Measurements from ENCODE around the gene IDE. TPM values are rescaled to one million over a fixed set of nuclear protein-coding genes. Genes with fewer than 3 reads are reported as not detected.

IDE gene
- polyA plus RNA-seq (2011; rRNA removed) (31.2 and 39.0 TPM in 2 replicates), polyA minus RNA-seq (2011; rRNA and poly(A)+ RNA removed) (35.4 and 50.4 TPM in 2 replicates)

DNA sequence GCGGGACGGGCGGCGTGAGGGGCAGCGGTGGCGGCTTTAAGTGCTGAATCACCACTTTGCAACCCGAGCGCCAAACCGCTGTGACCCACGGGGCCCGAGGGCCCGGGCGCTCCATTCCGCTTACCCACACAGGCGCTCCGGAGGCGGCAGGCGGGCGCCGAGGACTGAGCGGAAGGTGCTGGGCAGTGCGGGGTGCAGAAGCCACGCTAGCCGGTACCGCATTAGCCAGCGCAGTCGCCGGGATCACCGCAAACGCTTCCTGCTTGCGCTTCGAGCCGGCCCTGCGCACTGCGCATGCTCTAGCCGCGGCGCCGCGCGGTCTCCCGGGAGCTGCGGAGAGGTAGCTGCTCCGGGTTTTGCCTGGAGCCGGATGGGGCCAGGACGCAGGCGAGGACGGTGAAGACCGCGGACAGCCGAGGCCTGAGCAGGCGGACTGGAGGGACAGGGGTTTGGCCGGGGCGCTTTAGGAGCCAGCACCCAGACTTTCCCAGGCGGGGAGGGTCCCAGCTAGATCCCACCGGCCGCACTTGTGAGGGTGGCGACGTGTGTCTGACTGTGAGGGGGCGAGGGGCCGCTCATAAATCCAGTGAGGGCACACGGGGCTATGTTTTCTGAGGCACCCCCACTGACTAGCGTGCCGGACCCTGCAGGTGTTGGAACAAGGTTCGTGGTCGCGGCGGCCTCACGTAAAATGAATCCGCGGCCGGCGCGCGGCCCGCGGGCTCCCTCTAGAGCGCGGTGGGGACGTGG, at the start of gene IDE:
TSS of gene IDE (minus strand) at position 296 of the 750 bp plus-strand sequence. CDS start at position 222, 74 bp downstream.
- CTCF ChIA-PET: interaction anchor here (0.6 to 5.3 kb wide), 28 partner anchors 10 to 485 kb away, joined by 3 to 78 read pairs (median 4); no protein-coding TSS in a partner anchor
- Histone ChIP-seq H3K4me3 (ENCODE audit: low read depth, low read length) (peak within 1 kb of the TSS; percentile 90), H3K9me3 (ENCODE audit: control insufficient read depth, insufficient read depth, low read length) (no peaks in the 10 kb centered on the region), H3K27ac (ENCODE audit: low read depth, low read length) (peak within 1 kb of the TSS; percentile 98), H3K27me3 (ENCODE audit: control insufficient read depth, insufficient read depth, low read length) (no peaks in the 10 kb centered on the region)
- POLR2A ChIA-PET: interaction anchor here (0.6 to 1.6 kb wide), 6 partner anchors 17 to 248 kb away, joined by 3 to 11 read pairs (median 4); no protein-coding TSS in a partner anchor
- DNase-seq (ENCODE audit: low read depth, low spot score): peak; percentile 66
- TF ChIP-seq, protein P1, sequence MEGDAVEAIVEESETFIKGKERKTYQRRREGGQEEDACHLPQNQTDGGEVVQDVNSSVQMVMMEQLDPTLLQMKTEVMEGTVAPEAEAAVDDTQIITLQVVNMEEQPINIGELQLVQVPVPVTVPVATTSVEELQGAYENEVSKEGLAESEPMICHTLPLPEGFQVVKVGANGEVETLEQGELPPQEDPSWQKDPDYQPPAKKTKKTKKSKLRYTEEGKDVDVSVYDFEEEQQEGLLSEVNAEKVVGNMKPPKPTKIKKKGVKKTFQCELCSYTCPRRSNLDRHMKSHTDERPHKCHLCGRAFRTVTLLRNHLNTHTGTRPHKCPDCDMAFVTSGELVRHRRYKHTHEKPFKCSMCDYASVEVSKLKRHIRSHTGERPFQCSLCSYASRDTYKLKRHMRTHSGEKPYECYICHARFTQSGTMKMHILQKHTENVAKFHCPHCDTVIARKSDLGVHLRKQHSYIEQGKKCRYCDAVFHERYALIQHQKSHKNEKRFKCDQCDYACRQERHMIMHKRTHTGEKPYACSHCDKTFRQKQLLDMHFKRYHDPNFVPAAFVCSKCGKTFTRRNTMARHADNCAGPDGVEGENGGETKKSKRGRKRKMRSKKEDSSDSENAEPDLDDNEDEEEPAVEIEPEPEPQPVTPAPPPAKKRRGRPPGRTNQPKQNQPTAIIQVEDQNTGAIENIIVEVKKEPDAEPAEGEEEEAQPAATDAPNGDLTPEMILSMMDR (IDR thresholded peaks at IDR 0.05; ENCODE audit: low read depth, low read length): peak; percentile 81

DNA sequence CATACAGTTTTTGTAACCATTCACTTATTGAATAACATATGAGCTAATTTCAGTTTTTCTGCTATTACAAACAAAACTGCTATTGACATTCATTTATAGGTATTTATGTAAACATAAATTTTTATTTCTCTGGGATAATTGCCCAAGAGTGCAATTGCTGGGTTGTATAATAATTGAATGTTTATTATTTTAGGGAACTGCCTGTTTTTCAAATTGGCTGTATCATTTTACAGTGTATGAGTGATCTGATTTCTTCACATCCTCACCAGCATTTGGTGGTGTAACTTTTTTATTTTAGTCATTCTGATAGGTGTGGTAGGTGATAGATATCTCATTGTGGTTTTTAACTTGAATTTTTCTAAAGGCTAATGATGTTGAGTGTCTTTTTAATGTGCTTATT, 45.5 kb upstream of the IDE start:
- ChIA-PET POLR2A (no interaction called here), CTCF (no interaction called here)
- no peak overlapping the region for H3K27ac ChIP-seq (ENCODE audit: low read depth, low read length)
- no peaks in the 10 kb centered on the region; the same call in 1 of the 2 replicates for H3K9me3 ChIP-seq (ENCODE audit: control insufficient read depth, insufficient read depth, low read length)
- no peaks in the 10 kb centered on the region for H3K27me3 ChIP-seq (ENCODE audit: control insufficient read depth, insufficient read depth, low read length)
- no peak for DNase-seq (ENCODE audit: low read depth, low spot score)
- no peak overlapping the region for H3K4me3 ChIP-seq (ENCODE audit: low read depth, low read length)
- TF ChIP-seq, protein P1 (IDR thresholded peaks at IDR 0.05; ENCODE audit: low read depth, low read length): no peak

DNA sequence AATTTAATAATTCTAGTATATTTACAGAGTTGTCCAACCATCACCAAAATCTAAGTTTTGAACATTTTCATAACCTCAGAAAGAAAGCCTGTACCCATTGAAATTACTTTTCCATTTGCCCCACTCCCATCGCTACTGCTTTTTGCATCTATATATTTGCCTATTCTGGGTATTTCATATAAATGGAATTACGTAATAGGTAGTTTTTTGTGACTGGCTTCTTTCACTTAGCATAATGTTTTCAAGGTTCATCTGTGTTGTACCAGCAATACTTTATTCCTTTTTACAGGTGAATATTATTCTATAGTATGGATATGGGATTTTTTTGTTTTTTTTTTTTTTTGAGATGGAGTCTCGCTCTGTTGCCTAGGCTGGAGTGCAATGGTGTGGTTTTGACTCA, 41.6 kb upstream of the IDE start:
- H3K27me3 ChIP-seq (ENCODE audit: control insufficient read depth, insufficient read depth, low read length): no peaks in the 10 kb centered on the region
- no peak overlapping the region for H3K27ac ChIP-seq (ENCODE audit: low read depth, low read length)
- ChIA-PET POLR2A (no interaction called here), CTCF (interaction anchor here (1.2 kb wide), 1 partner anchor 228 kb away, joined by 3 read pairs; no protein-coding TSS in a partner anchor)
- no peak overlapping the region for H3K4me3 ChIP-seq (ENCODE audit: low read depth, low read length)
- H3K9me3 ChIP-seq (ENCODE audit: control insufficient read depth, insufficient read depth, low read length): no peaks in the 10 kb centered on the region
- no peak for DNase-seq (ENCODE audit: low read depth, low spot score)
- TF ChIP-seq, protein P1 (IDR thresholded peaks at IDR 0.05; ENCODE audit: low read depth, low read length): no peak

DNA sequence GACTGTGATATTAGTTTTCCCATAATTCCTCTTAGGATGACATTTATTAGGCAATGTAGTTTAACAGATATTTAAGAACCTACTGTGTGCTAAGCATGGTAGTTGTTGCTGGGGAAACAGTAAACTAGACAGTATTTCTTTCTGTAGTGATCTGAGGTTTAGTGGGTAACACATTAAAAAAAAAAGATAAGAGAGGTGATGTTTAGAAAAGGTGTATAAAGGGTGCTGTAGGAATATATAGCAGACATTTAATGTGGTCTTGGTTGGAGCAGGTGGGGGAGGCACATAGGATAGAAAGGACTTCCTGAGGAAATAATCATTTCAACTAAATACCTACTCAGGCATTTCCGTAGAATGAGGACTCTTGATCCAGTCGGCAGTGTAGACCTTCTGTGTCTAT, 30.9 kb upstream of the IDE start:
- no peak for DNase-seq (ENCODE audit: low read depth, low spot score)
- no peaks in the 10 kb centered on the region; the same call in 1 of the 2 replicates for H3K9me3 ChIP-seq (ENCODE audit: control insufficient read depth, insufficient read depth, low read length)
- POLR2A ChIA-PET: no interaction called here
- TF ChIP-seq, protein P1 (IDR thresholded peaks at IDR 0.05; ENCODE audit: low read depth, low read length): no peak
- no peak overlapping the region for H3K27ac ChIP-seq (ENCODE audit: low read depth, low read length)
- CTCF ChIA-PET: no interaction called here
- no peaks in the 10 kb centered on the region for H3K27me3 ChIP-seq (ENCODE audit: control insufficient read depth, insufficient read depth, low read length)
- H3K4me3 ChIP-seq (ENCODE audit: low read depth, low read length): no peak overlapping the region

DNA sequence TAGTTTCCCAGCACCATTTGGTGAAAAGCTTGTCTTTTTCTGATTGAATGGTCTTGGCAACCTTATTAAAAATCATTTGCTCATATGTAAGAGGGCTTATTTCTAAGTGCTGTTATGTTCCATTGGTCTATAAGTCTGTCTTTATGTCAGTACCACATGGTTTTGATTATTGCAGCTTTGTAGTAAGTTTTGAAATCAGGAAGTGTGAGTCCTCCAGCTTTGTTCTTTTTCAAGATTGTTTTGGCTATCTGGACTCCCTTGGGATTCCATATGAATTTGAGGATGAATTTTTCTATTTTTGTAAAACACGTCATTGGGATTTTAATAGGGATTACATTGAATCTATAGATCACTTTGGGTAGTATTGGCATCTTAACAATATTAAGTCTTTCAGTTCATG, 24.4 kb upstream of the IDE start:
- H3K27me3 ChIP-seq (ENCODE audit: control insufficient read depth, insufficient read depth, low read length): no peaks in the 10 kb centered on the region
- H3K4me3 ChIP-seq (ENCODE audit: low read depth, low read length): no peak overlapping the region
- H3K9me3 ChIP-seq (ENCODE audit: control insufficient read depth, insufficient read depth, low read length): no peaks in the 10 kb centered on the region; the same call in 1 of the 2 replicates
- CTCF ChIA-PET: interaction anchor here (0.6 to 1.7 kb wide), 2 partner anchors 92 to 244 kb away, joined by 5 to 7 read pairs; no protein-coding TSS in a partner anchor
- no peak overlapping the region for H3K27ac ChIP-seq (ENCODE audit: low read depth, low read length)
- TF ChIP-seq, protein P1 (IDR thresholded peaks at IDR 0.05; ENCODE audit: low read depth, low read length): no peak
- no peak for DNase-seq (ENCODE audit: low read depth, low spot score)
- POLR2A ChIA-PET: no interaction called here

All from AG04450 (cell line).